Kidney capillary endothelial cell (primary cell): Measurements from ENCODE around the gene PKM.
A peak's percentile ranks its signal among the peaks of the same experiment; 100 is the strongest.

Experiments used
- DNase-seq: peaks from one replicate; pipeline ENCODE4 v3.0.0-alpha.2; 2018; ENCODE audit warnings: low spot score

PKM gene

DNA sequence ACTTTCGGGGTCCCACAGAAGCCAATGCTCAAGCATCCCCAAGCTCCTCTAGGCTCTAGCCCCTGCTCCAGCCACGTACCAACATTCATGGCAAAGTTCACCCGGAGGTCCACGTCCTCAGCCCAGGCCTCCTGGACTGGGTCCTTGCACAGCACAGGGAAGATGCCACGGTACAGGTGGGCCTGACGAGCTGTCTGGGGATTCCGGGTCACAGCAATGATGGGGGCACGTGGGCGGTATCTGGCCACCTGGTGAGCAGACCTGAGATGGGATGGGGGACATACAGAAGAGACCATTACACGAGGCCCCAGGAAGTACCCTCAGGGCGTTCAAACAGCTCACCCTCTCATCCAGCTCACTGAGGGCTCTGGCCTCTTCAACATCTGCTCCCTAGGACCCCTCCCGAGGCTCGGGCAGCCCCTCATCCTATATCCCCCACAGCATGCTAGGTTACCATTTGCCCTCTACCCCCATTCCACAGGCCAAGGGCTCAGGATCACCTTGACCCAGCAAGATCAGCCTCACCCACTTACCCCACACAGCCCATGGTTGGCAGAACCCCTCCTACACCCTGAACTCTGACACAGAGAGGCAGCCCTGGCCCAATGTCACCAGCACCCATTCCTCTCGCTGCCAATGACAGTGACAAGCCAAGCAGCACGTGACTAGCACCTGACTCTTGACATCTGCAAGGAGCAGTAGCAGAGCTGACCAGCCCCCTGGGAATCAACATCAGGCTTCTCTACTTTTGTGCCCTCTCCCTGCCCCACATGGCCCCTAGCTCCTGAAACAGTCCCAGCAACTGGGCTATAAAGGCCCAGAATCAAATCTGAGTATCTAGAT lies 30.4 kb downstream of the PKM start:
- no peak for DNase-seq

DNA sequence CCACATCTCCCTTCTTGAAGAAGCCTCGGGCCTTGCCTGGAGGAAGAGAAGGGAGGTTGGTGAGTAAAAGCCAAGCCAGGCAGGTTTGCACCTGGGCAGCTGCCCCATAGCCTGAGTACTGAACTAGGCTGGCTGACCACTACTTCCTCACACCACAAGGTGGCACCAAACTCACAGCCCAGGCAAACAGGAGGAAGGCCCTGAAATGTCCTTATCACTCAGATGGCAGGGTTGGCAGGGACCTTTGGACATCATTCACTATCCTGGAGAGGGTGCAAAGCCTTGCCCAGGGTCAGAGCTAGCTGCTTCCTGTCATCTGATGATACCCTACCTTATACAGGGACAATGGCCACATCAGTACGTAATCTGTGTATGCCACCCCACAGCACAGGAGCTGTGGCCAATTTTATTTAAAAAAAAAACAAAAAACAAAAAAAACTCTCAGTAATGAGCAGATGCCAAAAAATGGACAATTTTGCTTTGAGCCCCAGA lies 31.2 kb downstream of the PKM start:
- peak; percentile 61 for DNase-seq

DNA sequence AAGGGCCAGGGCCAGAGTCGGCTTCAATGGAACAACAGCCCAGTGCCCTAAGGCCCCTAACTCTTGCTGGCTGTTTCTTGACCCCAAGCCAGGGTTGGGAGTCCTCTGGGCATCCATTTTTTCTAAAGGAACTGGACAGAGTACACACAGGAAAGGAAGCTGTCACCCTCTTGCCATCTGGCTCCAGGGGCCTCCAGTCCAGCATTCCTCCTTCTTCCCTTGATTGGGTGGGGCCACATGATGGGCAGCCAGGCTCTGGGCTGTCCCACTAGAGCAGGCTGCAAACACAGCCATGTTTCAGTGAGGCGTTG lies 31.8 kb downstream of the PKM start:
- no peak for DNase-seq

DNA sequence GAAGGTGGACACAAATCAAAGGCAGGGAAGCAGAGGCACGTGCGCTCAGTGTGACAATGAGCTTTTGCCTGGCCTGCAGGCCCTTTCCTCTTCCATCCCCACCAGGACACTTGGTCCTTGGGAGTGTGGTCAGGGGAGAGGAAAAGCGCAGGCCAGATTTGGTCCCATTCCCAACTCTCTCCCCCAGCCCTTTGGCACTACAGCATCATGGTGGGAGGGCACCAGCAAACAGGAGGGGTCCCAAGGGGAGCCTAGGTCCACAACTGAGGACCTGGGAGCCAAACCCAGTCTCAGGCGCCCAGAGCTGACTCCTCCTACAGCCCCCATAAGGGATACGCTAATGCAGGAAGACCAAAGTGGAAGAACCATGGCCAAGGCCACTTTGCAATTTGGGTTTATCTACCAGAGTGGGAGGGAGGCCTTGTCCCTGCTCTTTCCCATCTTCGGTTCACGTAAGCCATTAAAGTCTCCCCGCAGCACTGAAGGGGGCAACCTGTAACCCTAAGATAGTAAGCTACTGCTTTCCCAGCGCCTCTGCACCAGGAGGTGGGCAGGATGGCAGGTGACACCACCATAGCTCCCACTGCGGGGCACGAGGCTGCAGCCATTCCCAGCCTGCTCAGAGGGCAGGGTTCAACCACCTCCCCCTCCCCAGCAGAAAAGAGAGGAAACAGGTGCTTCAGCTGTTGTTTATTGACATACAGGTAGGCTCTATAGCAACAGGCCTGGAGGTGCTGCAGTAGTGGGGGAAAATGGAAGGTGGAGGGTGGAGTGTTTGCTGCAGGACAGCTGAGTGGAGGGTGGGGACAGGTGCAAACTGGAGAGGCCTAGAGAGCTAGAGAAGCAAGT lies 32.4 kb downstream of the PKM start:
- DNase-seq, result no peak

DNA sequence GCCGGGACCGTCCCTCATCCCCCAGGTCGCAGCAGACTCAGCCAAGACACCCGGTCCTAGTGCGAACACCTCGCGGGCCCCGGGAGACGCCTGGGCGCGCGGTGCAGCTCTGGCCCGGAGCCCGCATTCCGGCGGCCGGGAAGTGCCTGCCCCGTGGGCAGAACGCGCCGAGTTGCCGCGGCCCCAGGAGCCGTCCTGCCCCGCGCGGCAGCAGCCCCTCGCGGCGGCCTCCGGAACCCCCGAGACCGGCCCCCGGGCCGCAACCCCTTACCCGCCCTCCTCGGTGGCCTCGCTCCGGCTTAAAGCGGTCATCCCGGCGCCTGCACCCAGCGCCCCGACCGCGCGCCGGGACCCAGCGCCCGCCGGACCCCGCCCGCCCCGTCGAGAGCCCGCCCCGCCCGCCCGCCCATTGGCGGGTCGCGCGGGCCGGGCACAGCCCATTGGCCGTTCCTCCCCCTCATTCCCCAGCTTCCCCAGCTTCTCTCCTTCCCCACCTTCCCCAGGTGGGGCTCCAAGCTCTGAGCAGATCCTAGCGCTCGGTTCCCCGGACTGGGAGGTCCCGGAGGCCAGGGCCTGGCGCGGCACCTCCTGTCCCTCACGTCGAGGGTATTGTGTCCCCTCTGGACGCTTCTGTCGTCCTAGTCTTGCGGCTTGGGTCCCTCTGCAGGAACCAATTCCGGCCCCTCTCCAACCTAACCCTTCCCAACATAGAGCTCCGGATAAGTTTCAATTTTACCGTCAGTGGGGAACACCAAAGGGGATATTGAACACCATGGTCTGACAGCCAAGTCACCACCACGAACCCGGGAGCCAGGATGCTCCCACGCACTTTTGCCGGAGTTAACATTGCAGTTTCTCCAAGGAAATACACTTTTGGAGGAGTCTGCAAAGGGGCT lies 33.3 kb downstream of the PKM start, which contains the start of gene GRAMD2A:
Gene GRAMD2A, minus strand, starts transcription at position 328 of the 896 bp plus-strand sequence.
- peak; percentile 14 for DNase-seq

DNA sequence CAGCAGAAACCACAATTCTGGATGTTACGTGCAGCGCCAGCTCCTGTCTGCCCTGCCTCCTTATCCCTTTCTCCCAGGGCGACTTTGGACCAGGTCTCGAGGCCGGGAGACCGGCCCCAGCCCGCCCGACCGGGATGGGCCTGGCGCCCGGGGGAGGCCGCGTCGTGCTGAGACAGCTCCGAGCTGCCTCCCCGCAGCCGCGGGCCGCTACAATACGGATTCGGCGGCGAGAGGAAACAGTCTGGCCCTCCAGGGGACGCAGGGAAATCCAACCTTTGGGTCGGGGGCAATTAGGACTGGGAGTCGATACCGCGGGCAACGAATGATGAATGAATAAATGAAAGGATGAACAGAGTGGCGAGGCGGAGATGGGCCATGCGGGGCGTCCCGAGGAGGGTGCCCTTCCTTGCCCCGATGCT lies 33.9 kb downstream of the PKM start:
- no peak for DNase-seq

DNA sequence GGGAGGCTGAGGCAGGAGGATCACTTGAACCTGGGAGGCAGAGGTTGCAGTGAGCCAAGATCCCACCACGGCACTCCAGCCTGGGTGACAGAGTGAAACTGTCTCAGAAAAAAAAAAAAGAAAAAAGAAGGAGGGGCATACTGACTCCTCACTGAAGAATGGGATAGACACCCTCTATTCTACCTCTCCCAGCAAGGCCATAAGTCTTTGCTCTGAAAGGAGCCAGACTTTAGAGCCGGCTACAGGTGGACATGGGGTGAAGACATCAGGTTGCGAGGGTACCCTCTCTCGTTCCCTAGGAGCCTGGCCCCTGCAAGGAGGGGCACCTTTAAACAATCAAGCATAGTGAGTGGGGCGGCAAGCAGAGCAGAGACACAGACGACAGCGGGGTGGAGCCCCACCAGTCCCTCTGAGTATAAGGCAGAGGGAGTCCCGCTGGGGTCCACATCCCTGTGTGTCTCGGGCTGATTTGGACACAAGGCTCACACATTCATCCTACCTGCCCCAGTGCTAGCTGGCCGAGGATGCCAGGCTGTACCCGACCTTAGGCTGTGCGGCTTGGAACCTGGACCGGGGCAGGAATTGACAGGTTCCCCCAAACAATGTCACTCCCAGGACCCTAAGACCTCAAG lies 34.5 kb downstream of the PKM start:
- DNase-seq, result no peak

DNA sequence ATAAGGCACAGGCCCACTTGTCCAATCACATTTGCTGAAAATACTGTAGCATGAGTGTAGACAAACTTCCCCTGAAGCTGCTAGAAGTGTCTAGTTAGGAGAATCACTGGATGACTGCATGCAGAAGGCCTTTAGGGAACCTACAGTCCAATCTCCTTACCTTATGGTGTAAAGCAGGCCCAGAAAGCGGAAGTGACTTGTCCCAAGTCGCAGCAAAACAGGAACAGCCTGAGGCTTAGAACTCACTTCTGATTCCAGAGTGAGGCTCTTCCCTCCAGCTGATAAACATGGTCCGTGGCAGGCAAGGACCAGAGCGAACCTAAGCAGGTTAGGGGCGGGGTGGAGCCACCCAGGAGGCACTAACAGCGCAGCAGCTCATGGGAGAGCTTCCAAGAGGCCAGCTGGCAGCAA lies 35.9 kb downstream of the PKM start:
- no peak for DNase-seq

DNA sequence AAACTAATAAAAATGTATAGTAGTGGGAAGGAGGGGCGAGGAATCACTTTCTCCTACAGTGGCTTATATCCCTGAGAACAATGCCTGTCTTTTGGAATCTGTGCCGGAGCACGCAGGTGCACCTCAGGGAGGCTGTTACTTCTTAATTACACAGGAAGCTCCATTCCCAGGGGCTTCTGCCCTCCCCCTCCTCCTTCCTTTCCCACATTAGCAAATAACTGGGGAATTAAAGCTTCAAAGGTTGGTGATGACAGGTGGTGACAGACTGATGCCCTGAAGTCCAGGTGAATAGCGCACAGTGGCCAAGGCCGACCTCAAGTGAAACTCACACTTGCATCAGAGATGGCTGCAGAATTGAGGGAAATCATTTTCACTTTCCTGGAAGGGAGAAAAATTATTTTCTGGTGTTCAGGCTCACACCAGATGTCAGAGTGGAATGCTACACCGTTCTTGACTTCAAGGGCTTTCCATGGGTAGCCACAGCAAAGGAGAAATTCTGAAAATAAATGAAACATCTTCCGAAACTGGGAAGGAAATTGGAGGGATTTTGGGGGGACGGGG lies 37.1 kb downstream of the PKM start:
- DNase-seq, result no peak

DNA sequence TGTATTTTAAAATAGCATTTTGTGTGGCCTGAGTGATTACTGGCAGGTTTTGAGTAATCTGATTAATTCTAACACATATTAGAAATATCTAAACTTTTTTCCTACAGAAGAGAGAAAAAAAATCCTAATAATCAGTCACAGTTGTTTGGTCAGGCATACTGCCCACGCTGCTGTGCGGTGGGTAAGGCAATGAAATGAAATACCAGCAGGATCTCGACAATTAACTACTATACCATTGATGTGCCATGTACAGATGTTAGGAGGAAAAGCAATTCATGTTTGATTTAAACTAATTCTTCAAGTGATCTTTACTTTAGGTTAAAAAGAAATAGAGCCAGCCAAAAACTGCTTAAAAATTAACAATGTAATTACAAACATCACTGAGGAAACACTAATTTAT lies 38.6 kb downstream of the PKM start:
- no peak for DNase-seq

DNA sequence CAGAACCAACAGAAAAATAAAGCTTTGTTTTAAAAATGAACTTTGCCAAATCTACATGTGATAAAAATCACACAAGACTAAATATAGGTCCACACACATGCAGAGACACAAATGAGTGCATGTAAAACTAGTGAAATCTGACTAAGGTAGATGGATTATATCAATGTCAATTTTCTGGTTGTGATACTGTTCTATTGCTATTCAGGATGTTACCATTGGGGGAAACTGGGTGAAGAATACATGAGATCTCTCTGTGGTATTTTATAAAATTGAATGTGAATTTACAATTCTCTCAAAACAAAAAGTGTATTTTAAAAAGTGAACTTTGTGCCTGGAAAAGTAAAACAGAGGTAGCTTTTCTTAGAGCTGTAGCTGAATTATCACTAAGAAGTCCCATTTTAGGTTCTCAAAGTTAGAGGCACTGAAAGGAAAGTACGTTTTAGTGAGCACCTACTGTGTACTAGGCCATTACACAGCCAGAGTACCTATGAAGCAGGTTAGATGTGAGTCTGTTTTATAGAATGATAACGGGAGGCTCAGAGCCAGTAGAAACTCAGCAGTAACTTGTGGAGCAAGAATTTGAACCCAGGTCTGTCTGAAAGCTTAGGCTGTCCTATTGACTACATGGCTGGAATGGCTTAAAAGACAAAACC lies 41.6 kb downstream of the PKM start:
- DNase-seq, result no peak

DNA sequence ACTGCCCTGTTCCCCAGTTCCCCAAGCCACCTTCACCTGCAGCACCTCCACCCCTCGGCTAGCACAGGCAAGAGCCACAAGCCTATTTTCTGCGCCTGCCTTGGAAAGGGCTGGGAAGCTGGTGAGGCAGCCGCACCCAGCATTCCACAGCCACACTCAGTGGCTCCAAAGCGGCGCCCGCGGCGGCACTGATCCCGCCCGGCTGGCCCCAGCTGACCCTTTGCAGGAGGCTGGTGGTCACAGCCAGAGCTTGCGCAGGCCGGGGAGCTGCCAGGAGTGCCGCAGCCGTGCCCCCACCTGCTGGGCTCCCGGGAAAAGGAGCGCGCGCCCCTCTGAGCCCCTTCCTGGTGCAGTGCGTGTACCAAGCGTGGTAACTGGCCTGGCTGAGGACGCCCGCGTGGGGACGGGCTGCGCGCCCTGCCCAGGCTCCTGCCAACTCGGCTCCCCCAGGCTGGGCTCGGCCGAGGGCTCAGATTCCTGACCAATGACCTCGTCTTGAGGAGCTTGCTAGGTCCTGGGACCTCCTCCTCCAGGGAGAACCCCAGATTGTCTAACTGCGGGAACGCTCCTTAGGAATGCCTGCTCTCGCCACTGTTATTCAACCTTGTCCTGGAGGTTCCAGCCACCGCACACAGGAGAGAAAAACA lies 46.7 kb downstream of the PKM start:
- peak; percentile 33 for DNase-seq

DNA sequence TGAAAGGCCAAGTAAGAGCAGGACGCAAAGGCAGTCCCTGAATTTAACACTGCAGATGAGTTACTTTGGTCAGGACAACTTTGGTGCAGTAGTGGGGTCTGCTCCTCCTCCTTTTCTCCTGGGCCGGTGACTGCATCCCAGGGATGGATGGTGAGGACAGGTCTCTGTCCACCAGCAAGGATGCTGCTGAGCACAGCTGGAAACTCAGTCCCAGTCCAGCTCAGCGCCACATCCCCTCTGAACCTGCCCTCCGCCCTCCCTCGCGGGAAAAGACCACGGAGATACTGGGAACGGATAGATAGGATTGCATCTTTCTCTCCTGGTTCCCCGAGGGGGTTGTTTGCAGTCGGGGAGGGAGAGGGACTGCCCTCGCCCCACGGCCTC lies 47.2 kb downstream of the PKM start:
- no peak for DNase-seq

DNA sequence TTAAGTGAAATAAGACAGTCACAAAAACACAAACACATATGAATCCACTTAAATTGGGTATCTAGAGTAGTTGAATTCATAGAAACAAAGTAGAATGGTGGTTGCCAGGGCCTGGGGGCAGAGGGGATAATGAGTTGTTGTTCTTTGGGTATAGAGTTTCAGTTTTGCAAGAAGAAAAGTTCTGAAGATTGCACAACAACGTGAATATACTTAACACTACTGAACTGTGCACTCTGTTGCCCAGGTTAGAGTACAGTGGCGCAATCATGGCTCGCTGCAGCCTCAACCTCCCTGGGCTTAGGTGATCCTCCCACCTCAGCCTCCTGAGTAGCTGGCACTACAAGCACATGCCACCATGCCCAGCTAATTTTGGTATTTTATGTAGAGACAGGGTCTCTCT lies 48.3 kb downstream of the PKM start:
- no peak for DNase-seq

DNA sequence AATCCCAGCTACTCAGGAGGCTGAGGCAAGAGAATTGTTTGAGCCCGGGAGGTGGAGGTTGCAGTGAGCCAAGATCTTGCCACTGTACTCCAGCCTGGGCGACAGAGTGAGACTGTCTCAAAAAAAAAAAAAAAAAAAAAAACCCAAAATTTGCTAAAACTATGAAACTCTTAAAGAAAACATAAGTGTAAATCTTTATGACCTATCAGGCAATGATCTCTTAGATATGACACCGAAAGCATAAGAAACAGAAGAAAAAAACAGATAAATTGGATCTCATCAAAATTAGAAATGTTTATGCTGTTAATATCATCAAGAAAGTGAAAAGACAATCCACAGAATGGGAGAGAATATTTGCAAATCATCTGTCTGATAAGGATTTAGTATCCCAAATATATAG lies 48.7 kb downstream of the PKM start:
- no peak for DNase-seq

DNA sequence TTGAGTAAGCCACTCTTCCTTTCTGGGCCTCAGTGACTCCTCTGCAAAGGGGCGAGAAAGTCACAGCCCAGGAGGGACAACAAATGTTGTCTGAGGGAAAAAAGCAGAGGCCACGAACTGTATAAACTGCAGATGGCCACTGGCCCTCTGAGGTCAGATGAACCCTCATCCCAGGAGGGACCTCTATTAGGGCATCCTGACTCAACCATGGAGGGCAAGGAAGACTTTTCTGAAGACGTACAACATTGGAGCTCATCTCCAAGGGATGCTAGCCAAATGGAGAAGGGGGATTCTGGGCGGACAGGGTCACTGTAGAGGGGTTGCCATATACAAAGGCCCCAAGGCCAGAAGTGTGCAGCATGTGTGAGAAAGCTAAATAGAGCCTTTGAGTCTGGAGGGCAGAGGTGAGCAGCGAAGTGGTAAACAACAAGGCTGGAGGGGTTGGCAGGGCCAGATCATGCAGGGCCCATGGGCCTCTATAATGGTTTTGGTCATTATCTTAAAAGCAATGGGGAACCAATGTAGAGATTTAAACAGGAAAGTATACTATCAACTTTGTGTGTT lies 50.1 kb downstream of the PKM start:
- no peak for DNase-seq

DNA sequence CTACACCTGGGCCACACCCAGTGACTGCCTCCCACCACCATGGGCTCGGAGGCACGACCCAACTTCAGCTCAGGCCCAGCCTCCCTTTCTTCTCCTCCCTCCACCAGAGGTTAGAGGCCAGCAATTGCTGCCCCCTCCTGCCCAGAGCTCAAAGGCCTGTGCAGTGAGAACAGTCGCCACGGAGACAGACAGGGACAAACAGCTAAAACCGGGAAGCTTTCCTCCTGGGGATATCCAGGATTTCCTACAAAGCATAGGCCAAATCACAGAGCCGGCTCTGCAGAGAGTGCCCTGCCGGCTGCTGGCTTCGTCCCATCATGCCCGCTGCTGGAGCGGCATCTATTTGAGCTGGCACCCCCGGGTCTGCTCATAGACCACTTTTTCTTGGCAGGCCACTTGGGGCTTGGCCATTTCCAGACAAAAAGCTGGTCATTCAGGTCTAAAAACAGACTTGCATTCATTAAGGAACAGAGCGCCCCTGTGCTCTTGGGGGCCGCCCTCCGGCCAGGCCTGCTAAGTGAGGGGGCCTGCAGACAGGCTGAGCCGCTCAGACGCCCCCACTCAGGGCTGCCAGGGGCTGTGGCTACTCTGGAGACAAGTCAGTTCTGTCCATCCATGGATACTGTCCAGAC lies 50.9 kb downstream of the PKM start:
- DNase-seq, result peak; percentile 31

DNA sequence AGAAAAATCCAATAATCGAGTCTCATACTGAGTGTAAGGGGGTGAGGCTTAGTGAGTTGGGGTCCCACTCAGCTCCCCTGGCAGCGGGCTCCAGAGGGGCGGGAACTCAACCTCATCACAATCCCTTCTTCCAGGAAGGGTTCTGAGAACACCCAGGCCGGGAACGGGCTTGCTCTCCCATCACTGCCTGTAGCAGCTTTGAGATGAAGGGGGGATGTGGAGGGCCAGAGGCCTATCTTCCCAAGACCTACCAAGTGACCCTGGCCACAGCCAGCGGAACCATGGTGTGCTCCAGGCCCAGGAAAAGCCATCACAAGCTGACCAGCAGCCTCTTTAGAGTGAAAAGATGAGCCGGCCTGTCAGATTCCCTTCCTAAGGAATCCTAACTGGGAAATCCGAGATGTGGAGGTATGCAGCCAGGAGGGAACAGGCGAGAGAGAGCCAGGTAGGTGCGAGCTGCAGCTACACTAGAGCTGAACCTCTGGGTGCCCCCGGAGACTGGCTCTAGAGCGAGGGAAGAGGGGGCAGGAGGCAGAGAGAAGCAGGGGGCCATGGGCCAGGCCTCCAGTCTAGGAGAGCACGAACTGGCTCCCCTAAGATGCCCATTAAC lies 51.9 kb downstream of the PKM start:
- DNase-seq, result no peak

DNA sequence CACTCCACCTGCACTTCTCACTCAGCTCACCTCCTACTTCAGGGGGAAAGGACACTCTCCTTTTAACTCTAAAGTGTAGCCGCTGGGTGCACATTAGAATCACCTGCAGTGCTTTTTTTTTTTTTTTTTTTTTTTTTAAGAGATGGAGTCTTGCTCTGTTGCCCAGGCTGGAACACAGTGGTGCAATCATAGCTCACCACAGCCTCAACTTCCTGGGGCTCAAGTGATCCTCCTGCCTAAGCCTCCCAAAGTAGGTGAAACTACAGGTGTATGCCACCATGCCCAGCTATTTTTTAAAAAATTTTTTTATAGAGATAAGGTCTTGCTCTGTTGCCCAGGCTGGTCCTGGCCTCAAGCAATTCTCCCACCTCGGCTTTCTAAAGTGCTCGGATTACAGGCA lies 54.2 kb downstream of the PKM start:
- no peak for DNase-seq
